Raji (cell line): ENCODE measurements around the gene KLF13.

Source experiments
- POLR2A ChIP-seq: IDR thresholded peaks from 2 replicates; pipeline ENCODE4 v1.6.1; 2011; ENCODE audit warnings: low read depth, low read length, control low read depth; ENCODE audit not compliant: insufficient read depth

KLF13 gene

DNA sequence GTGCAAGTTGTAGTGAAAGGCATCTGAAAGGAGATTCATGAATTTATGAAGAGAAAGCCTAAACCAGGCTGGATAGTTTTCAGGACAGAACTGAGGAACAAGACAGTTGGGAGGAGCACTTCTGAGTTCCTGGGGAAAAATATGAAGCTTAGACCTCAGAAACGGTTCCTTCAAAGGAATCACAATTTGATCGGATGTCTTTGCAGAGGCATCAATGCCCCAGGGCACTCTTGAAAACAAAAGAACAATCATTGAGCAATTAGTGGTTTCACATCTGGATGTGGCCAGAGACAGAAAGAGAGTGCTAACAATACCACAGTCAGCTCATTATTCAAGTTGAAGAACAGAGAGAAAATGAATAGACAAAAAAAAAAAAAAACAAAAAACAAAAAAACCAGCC lies 86.2 kb downstream of the KLF13 start:
- no peak for TF ChIP-seq POLR2A

- TF ChIP-seq POLR2A, result no peak
Observed at GRCh38 chr15:31415201-31415600, 88.6 kb downstream of the KLF13 start.

- no peak for TF ChIP-seq POLR2A
Observed at GRCh38 chr15:31419820-31420219, 93.2 kb downstream of the KLF13 start.

DNA sequence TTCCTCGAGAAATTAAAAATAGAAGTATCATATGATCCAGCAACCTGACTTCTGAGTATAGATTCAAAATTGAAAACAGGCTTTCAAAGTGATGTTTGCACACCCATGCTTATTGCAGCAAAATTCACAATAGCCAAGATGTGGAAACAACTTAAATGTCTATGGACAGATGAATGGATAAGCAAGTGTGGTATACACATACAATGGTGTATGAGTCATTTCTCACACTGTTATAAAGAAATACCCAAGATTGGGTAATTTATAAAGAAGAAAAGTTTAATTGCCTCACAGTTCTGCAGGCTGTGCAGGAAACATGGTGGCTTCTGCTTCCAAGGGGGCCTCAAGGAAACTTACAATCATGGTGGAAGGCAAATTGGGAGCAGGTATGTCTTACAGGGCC lies 100.8 kb downstream of the KLF13 start:
- no peak for TF ChIP-seq POLR2A
